SIG-M5 (cell line): Measurements from ENCODE around the gene SGK2.
"Not testable (repeated sequence)": the region's sequence is repeated elsewhere in the genome, so short reads cannot be mapped to it uniquely, and the experiment has no call there.

Experiments
- DNase-seq: peaks from one replicate; lab custom pipeline; 2025; lab: John Stamatoyannopoulos, UW

SGK2 gene

GRCh38 chr20:43603124-43603523 lies 44.3 kb downstream of the SGK2 start:
- no peak for DNase-seq

GRCh38 chr20:43605715-43606114 lies 46.9 kb downstream of the SGK2 start:
- no peak for DNase-seq

GRCh38 chr20:43607278-43607677 lies 48.5 kb downstream of the SGK2 start:
- not testable (repeated sequence) for DNase-seq

- DNase-seq: no peak
Measured at GRCh38 chr20:43631598-43631997, 72.8 kb downstream of the SGK2 start.
